Upper lobe of left lung (tissue), 6 donors: Measurements from ENCODE around the gene STRIP1. TPM values are rescaled to one million over a fixed set of nuclear protein-coding genes. Genes with fewer than 3 reads are reported as not detected.

ENCODE experiments used
- ATAC-seq, 2 donors: fragments of 200-7000 bp; cut with Tn5 transposase; one replicate each; pipeline ENCODE4 v1.9.1; 2022; ENCODE audit warnings: mild to moderate bottlenecking in 2 of 2, moderate library complexity in 2 of 2; ENCODE audit not compliant: low FRiP score in 2 of 2
- DNase-seq, 2 donors: peaks; one replicate each; pipeline ENCODE4 v3.0.0-alpha.2; 2019 to 2020
- H3K27ac ChIP-seq, 4 donors: fragments of 200-600 bp; sonication (generic); one replicate each; pipeline ENCODE4 v1.5.1; 2016 to 2019
- H3K27me3 ChIP-seq, 4 donors: fragments of 200-600 bp; sonication (generic); one replicate each; pipeline ENCODE4 v1.5.1; 2017 to 2019
- H3K36me3 ChIP-seq, 4 donors: fragments of 200-600 bp; sonication (generic); one replicate each; pipeline ENCODE4 v1.5.1; 2016 to 2019
- H3K4me1 ChIP-seq, 4 donors: fragments of 200-600 bp; sonication (generic); one replicate each; pipeline ENCODE4 v1.5.1; 2018 to 2019
- H3K4me3 ChIP-seq, 4 donors: fragments of 200-600 bp; sonication (generic); one replicate each; pipeline ENCODE4 v1.5.1; 2017 to 2019; ENCODE audit warnings: mild to moderate bottlenecking in 2 of 4, moderate library complexity in 1 of 4
- H3K9me3 ChIP-seq, 4 donors: fragments of 200-600 bp; sonication (generic); one replicate each; pipeline ENCODE4 v1.5.1; 2018 to 2019
- CTCF ChIP-seq, 6 experiments: fragments of 450-650 bp in 4 of 6; fragments of 200-600 bp in 2 of 6; sonication (generic) in 2 of 6; IDR thresholded peaks; one replicate each; pipeline ENCODE4 v1.5.1; 2016 to 2019; ENCODE audit warnings: antibody characterized with exemption in 6 of 6
- EP300 ChIP-seq, 4 donors: sonication (generic); formaldehyde crosslinking; IDR thresholded peaks; one replicate each; pipeline ENCODE4 v1.5.1; 2017; ENCODE audit warnings: antibody characterized with exemption in 4 of 4, control low read depth in 2 of 4
- POLR2A ChIP-seq, 4 donors: fragments of 450-650 bp; IDR thresholded peaks; one replicate each; pipeline ENCODE4 v1.5.1; 2016 to 2017; ENCODE audit warnings: antibody characterized with exemption in 4 of 4, mild to moderate bottlenecking in 2 of 4
- POLR2AphosphoS5 ChIP-seq, 2 donors: sonication (generic); formaldehyde crosslinking; IDR thresholded peaks; one replicate each; pipeline ENCODE4 v1.5.1; 2017; ENCODE audit warnings: antibody characterized with exemption in 2 of 2
- WGBS, 2 donors: methylation state at CpG; one replicate each; pipeline ENCODE4 v1.1.5; 2017 to 2018; 5-methylcytosine and 5-hydroxymethylcytosine counted together
- total RNA-seq, 6 donors: library from RNA; depleted of rRNA in 4 of 6; stranded (reverse); fragments of >200 nt in 4 of 6; gene quantifications; one replicate each; pipeline versions ENCODE4 v1.1.0 to v1.2.1, GENCODE V29; 2016 to 2021
- donor health status: DM: no; HTN: no; CAD: no; lungs with moderate emphysema.
- donor health status: DM: no; HTN: yes; CAD: no; lungs with severe emphysema.

Gene STRIP1
- total RNA-seq, 6 donors from 2014 or later: 29.2 to 62.9 (median 34.3) TPM

GRCh38 chr1:110083061-110083865, 48.8 kb downstream of the STRIP1 start:
- Histone ChIP-seq H3K27me3 (peaks cover 0 to 5% (median 2%) of the 10 kb centered on the region in 4 donors), H3K4me1 (peaks cover 10 to 23% (median 12%) of the 10 kb centered on the region in 4 donors), H3K4me3 (peak overlapping the region; percentile 24 to 79 (median 65)), H3K36me3 (no peaks in the 10 kb centered on the region), H3K27ac (peak overlapping the region in 2 of 4 donors; percentile 7 to 59), H3K9me3 (no peaks in the 10 kb centered on the region)
- TF ChIP-seq POLR2A (IDR thresholded peaks at IDR 0.05): no peak
- TF ChIP-seq EP300 (IDR thresholded peaks at IDR 0.05): no peak
- TF ChIP-seq CTCF (IDR thresholded peaks at IDR 0.05): no peak
- TF ChIP-seq POLR2AphosphoS5 (IDR thresholded peaks at IDR 0.05): no peak
- DNase-seq: no peak
- WGBS, 2 donors: 29 to 31% methylated on average over 15 of the region's 15 CpGs
- no peak for ATAC-seq

GRCh38 chr1:110083866-110084226, 49.4 kb downstream of the STRIP1 start:
- H3K36me3 ChIP-seq: no peaks in the 10 kb centered on the region
- peaks cover 0 to 5% (median 2%) of the 10 kb centered on the region in 4 donors for H3K27me3 ChIP-seq
- peak overlapping the region in 3 of 4 donors; percentile 7 to 77 (median 59) for H3K27ac ChIP-seq
- DNase-seq (peak in 1 of 2 donors; percentile 86), ATAC-seq (peak in 1 of 2 donors; percentile 59)
- peaks cover 10 to 23% (median 12%) of the 10 kb centered on the region in 4 donors for H3K4me1 ChIP-seq
- WGBS, 2 donors: 11 to 13% methylated on average over 17 to 37 of the region's 37 CpGs
- peak overlapping the region; percentile 24 to 79 (median 65) for H3K4me3 ChIP-seq
- H3K9me3 ChIP-seq: no peaks in the 10 kb centered on the region
- TF ChIP-seq CTCF (IDR thresholded peaks at IDR 0.05): no peak
- no peak for TF ChIP-seq EP300 (IDR thresholded peaks at IDR 0.05)
- no peak for TF ChIP-seq POLR2AphosphoS5 (IDR thresholded peaks at IDR 0.05)
- TF ChIP-seq POLR2A (IDR thresholded peaks at IDR 0.05): no peak

- DNase-seq: peak; percentile 49 to 93
- Histone ChIP-seq H3K27me3 (peaks cover 0 to 5% (median 2%) of the 10 kb centered on the region in 4 donors), H3K36me3 (no peaks in the 10 kb centered on the region), H3K4me1 (peaks cover 10 to 23% (median 12%) of the 10 kb centered on the region in 4 donors), H3K4me3 (peak overlapping the region; percentile 24 to 79 (median 65)), H3K27ac (peak overlapping the region; percentile 7 to 77 (median 60)), H3K9me3 (no peaks in the 10 kb centered on the region)
- peak; percentile 32 to 90 for ATAC-seq
- 3 to 8% methylated on average over 34 to 51 of the region's 72 CpGs for WGBS, 2 donors
- TF ChIP-seq EP300 (IDR thresholded peaks at IDR 0.05) (no peak), POLR2A (IDR thresholded peaks at IDR 0.05) (peak in 2 of 4 donors; percentile 47 to 50), POLR2AphosphoS5 (IDR thresholded peaks at IDR 0.05) (peak in 1 of 2 donors; percentile 47), CTCF (IDR thresholded peaks at IDR 0.05) (peak in 1 of 6 experiments; percentile 9)
These were observed 50.0 kb downstream of the STRIP1 start for GRCh38 chr1:110084227-110085078.

GRCh38 chr1:110085671-110086070, 51.2 kb downstream of the STRIP1 start:
- H3K36me3 ChIP-seq: no peaks in the 10 kb centered on the region
- DNase-seq: no peak
- no peaks in the 10 kb centered on the region for H3K9me3 ChIP-seq
- peaks cover 10 to 23% (median 12%) of the 10 kb centered on the region in 4 donors for H3K4me1 ChIP-seq
- H3K4me3 ChIP-seq: no peak overlapping the region
- no peak for ATAC-seq
- H3K27ac ChIP-seq: no peak overlapping the region
- TF ChIP-seq CTCF (IDR thresholded peaks at IDR 0.05) (no peak), POLR2AphosphoS5 (IDR thresholded peaks at IDR 0.05) (no peak), POLR2A (IDR thresholded peaks at IDR 0.05) (no peak), EP300 (IDR thresholded peaks at IDR 0.05) (no peak)
- 90 to 96% methylated on average over 5 of the region's 5 CpGs for WGBS, 2 donors
- peaks cover 0 to 5% (median 2%) of the 10 kb centered on the region in 4 donors for H3K27me3 ChIP-seq
